NCI-H187 treated with DMSO at 0.1 percent for 48 hours (cell line): ENCODE measurements around the gene OR1A1.
"Not testable (repeated sequence)": the region's sequence is repeated elsewhere in the genome, so short reads cannot be mapped to it uniquely, and the experiment has no call there.

Source experiments
- DNase-seq: peaks from one replicate; lab custom pipeline; 2025; lab: John Stamatoyannopoulos, UW

OR1A1 gene

GRCh38 chr17:3207367-3207766 lies at the start of gene OR1A1:
Gene OR1A1, plus strand, starts transcription at chr17:3207667. Its CDS starts 7,954 bp downstream, at chr17:3215621.
- no peak for DNase-seq

GRCh38 chr17:3167574-3167973 lies 39.9 kb upstream of the OR1A1 start:
- DNase-seq: no peak

GRCh38 chr17:3189961-3190360 lies 17.5 kb upstream of the OR1A1 start:
- DNase-seq: no peak

GRCh38 chr17:3197219-3197618 lies 10.2 kb upstream of the OR1A1 start, which contains the start of gene OR1A2:
Gene OR1A2, plus strand, starts transcription at chr17:3197519. Its CDS starts 0 bp downstream, at chr17:3197519.
- DNase-seq: no peak

- no peak for DNase-seq
These were observed 1.0 kb downstream of the OR1A1 start for GRCh38 chr17:3208484-3208883.

GRCh38 chr17:3213001-3213400 lies 5.5 kb downstream of the OR1A1 start:
- DNase-seq: no peak

- no peak for DNase-seq
These were observed 6.1 kb downstream of the OR1A1 start for GRCh38 chr17:3213587-3213986.

GRCh38 chr17:3219978-3220377 lies 12.5 kb downstream of the OR1A1 start:
- DNase-seq: not testable (repeated sequence)

GRCh38 chr17:3221850-3222249 lies 14.4 kb downstream of the OR1A1 start:
- no peak for DNase-seq

- no peak for DNase-seq
These were observed 15.0 kb downstream of the OR1A1 start for GRCh38 chr17:3222505-3222904.

GRCh38 chr17:3224721-3225352 lies 17.4 kb downstream of the OR1A1 start:
- DNase-seq: not testable (repeated sequence)

GRCh38 chr17:3232300-3232699 lies 24.8 kb downstream of the OR1A1 start:
- not testable (repeated sequence) for DNase-seq

- DNase-seq: not testable (repeated sequence)
These were observed 31.2 kb downstream of the OR1A1 start for GRCh38 chr17:3238685-3239084.

GRCh38 chr17:3241044-3241443 lies 33.6 kb downstream of the OR1A1 start:
- DNase-seq: not testable (repeated sequence)

GRCh38 chr17:3244841-3245240 lies 37.4 kb downstream of the OR1A1 start:
- DNase-seq: not testable (repeated sequence)

- not testable (repeated sequence) for DNase-seq
These were observed 41.5 kb downstream of the OR1A1 start for GRCh38 chr17:3249013-3249412.

- no peak for DNase-seq
These were observed 49.1 kb downstream of the OR1A1 start for GRCh38 chr17:3256575-3256974.

GRCh38 chr17:3260163-3260562 lies 52.7 kb downstream of the OR1A1 start:
- no peak for DNase-seq

- DNase-seq: no peak
These were observed 53.1 kb downstream of the OR1A1 start for GRCh38 chr17:3260600-3260999.
